HFFc6 (cell line): ENCODE results near the gene SNCAIP. TPM values are rescaled to one million over a fixed set of nuclear protein-coding genes. Genes with fewer than 3 reads are reported as not detected.
"Not testable (repeated sequence)": the region's sequence is repeated elsewhere in the genome, so short reads cannot be mapped to it uniquely, and the experiment has no call there.

Experiments
- DNase-seq: peaks from one replicate; pipeline ENCODE4 v3.0.0-alpha.2; 2018
- H3K27ac Mint-ChIP-seq: 2 replicates; pipeline ENCODE4 v1.8.0; 2020; ENCODE audit warnings: mild to moderate bottlenecking, mixed read lengths
- H3K27me3 Mint-ChIP-seq: 2 replicates; pipeline ENCODE4 v1.8.0; 2021; ENCODE audit warnings: mild to moderate bottlenecking, moderate library complexity, mixed read lengths; ENCODE audit not compliant: insufficient read depth
- H3K36me3 Mint-ChIP-seq: 2 replicates; pipeline ENCODE4 v1.8.0; 2021; ENCODE audit warnings: low read depth, mixed read lengths
- H3K4me1 Mint-ChIP-seq: 2 replicates; pipeline ENCODE4 v1.8.0; 2020; ENCODE audit warnings: low read depth, mixed read lengths
- H3K4me3 Mint-ChIP-seq: 2 replicates; pipeline ENCODE4 v1.8.0; 2020; ENCODE audit warnings: mild to moderate bottlenecking, moderate library complexity, mixed read lengths
- H3K9me3 Mint-ChIP-seq: 2 replicates; pipeline ENCODE4 v1.8.0; 2020; ENCODE audit warnings: mild to moderate bottlenecking, mixed read lengths
- CTCF ChIP-seq: fragments of 200-600 bp; sonication (generic); IDR thresholded peaks from 2 replicates; pipeline ENCODE4 v1.5.0; 2021; ENCODE audit warnings: antibody characterized with exemption, mild to moderate bottlenecking
- total RNA-seq, 6 experiments: library from RNA; stranded (reverse); fragmentation: NEBNext Ultra II Directional; extraction: Animal tissue kit (Norgen Biotek cat#: 25700); gene quantifications; 2 replicates in 1 of 6; 3 replicates in 5 of 6; pipeline ENCODE4 v1.2.3, GENCODE V29; 2021

Gene SNCAIP
- total RNA-seq, 6 experiments from 2014 or later, result 0.09 to 2.7 (median 1.3) TPM

- H3K27ac Mint-ChIP-seq, result no peak overlapping the region
Observed at GRCh38 chr5:122350496-122350895, 38.5 kb downstream of the SNCAIP start.

GRCh38 chr5:122351416-122352157 lies 39.5 kb downstream of the SNCAIP start:
- TF ChIP-seq CTCF, result no peak
- Mint-ChIP-seq H3K36me3 (no peaks in the 10 kb centered on the region), H3K27ac (no peak overlapping the region), H3K4me1 (no peaks in the 10 kb centered on the region), H3K27me3 (peaks cover 4% of the 10 kb centered on the region), H3K9me3 (no peaks in the 10 kb centered on the region), H3K4me3 (no peak overlapping the region)
- no peak for DNase-seq

More at GRCh38 chr5:122350496-122350895, 38.5 kb downstream of the SNCAIP start:
- no peak for TF ChIP-seq CTCF
- no peak for DNase-seq
- peaks cover 6% of the 10 kb centered on the region for H3K27me3 Mint-ChIP-seq
- no peak overlapping the region for H3K4me3 Mint-ChIP-seq
- no peaks in the 10 kb centered on the region for H3K4me1 Mint-ChIP-seq
- no peaks in the 10 kb centered on the region for H3K9me3 Mint-ChIP-seq
- H3K36me3 Mint-ChIP-seq, result no peaks in the 10 kb centered on the region

GRCh38 chr5:122352331-122352730 lies 40.3 kb downstream of the SNCAIP start:
- DNase-seq, result no peak
- H3K4me1 Mint-ChIP-seq, result no peaks in the 10 kb centered on the region

GRCh38 chr5:122353361-122353760 lies 41.3 kb downstream of the SNCAIP start:
- not testable (repeated sequence) for H3K4me1 Mint-ChIP-seq, H3K36me3 Mint-ChIP-seq, DNase-seq, H3K27me3 Mint-ChIP-seq, H3K27ac Mint-ChIP-seq, H3K9me3 Mint-ChIP-seq, H3K4me3 Mint-ChIP-seq

More at GRCh38 chr5:122352331-122352730, 40.3 kb downstream of the SNCAIP start:
- TF ChIP-seq CTCF, result no peak
- Mint-ChIP-seq H3K27me3 (peaks cover 4% of the 10 kb centered on the region), H3K27ac (no peak overlapping the region), H3K36me3 (no peaks in the 10 kb centered on the region), H3K9me3 (no peaks in the 10 kb centered on the region), H3K4me3 (no peak overlapping the region)

- no peak for TF ChIP-seq CTCF
- Mint-ChIP-seq H3K27ac (no peak overlapping the region), H3K4me3 (no peak overlapping the region), H3K36me3 (no peaks in the 10 kb centered on the region), H3K9me3 (no peaks in the 10 kb centered on the region), H3K4me1 (no peaks in the 10 kb centered on the region), H3K27me3 (peaks cover 6% of the 10 kb centered on the region)
- DNase-seq, result no peak
Observed at GRCh38 chr5:122354293-122354692, 42.3 kb downstream of the SNCAIP start.

GRCh38 chr5:122355324-122355723 lies 43.3 kb downstream of the SNCAIP start:
- no peak overlapping the region for H3K27ac Mint-ChIP-seq
- no peak for TF ChIP-seq CTCF
- no peaks in the 10 kb centered on the region for H3K36me3 Mint-ChIP-seq
- no peak overlapping the region for H3K4me3 Mint-ChIP-seq
- H3K27me3 Mint-ChIP-seq, result peaks cover 6% of the 10 kb centered on the region
- DNase-seq, result no peak
- H3K4me1 Mint-ChIP-seq, result no peaks in the 10 kb centered on the region
- no peaks in the 10 kb centered on the region for H3K9me3 Mint-ChIP-seq
